ENCODE results near the gene GPR176.

The GPR176 gene

GRCh38 chr15:39793923-39794322 lies 126.1 kb downstream of the GPR176 start:
- no peak for TF ChIP-seq CTCF (IDR thresholded peaks at IDR 0.05; ENCODE audit: low read depth, low read length, missing control alignments)
- in situ Hi-C loops (cut with HindIII; ENCODE audit: low sequenced_read_pairs): loop anchor here (25.0 kb wide), 1 partner anchor 218 kb away; no protein-coding TSS in a partner anchor
- DNase-seq (ENCODE audit: low read depth): no peak
- no peak overlapping the region for H3K4me3 ChIP-seq (ENCODE audit: low read depth, low read length)

GRCh38 chr15:39792844-39793335 lies 127.2 kb downstream of the GPR176 start:
- TF ChIP-seq CTCF (IDR thresholded peaks at IDR 0.05; ENCODE audit: low read depth, low read length, missing control alignments): no peak
- no peak for DNase-seq (ENCODE audit: low read depth)
- in situ Hi-C loops (cut with HindIII; ENCODE audit: low sequenced_read_pairs): loop anchor here (25.0 kb wide), 1 partner anchor 219 kb away; no protein-coding TSS in a partner anchor
- no peak overlapping the region for H3K4me3 ChIP-seq (ENCODE audit: low read depth, low read length)

- in situ Hi-C loops (cut with HindIII; ENCODE audit: low sequenced_read_pairs): loop anchor here (25.0 kb wide), 1 partner anchor 220 kb away; no protein-coding TSS in a partner anchor
- no peak for DNase-seq (ENCODE audit: low read depth)
- H3K4me3 ChIP-seq (ENCODE audit: low read depth, low read length): no peak overlapping the region
- TF ChIP-seq CTCF (IDR thresholded peaks at IDR 0.05; ENCODE audit: low read depth, low read length, missing control alignments): no peak
These were observed 127.8 kb downstream of the GPR176 start for GRCh38 chr15:39792025-39792843.

- no peak for DNase-seq (ENCODE audit: low read depth)
- in situ Hi-C loops (cut with HindIII; ENCODE audit: low sequenced_read_pairs): loop anchor here (25.0 kb wide), 1 partner anchor 223 kb away; no protein-coding TSS in a partner anchor
- no peak for TF ChIP-seq CTCF (IDR thresholded peaks at IDR 0.05; ENCODE audit: low read depth, low read length, missing control alignments)
- H3K4me3 ChIP-seq (ENCODE audit: low read depth, low read length): no peak overlapping the region
These were observed 130.3 kb downstream of the GPR176 start for GRCh38 chr15:39789736-39790135.

GRCh38 chr15:39788800-39789565 lies 131.1 kb downstream of the GPR176 start:
- in situ Hi-C loops (cut with HindIII; ENCODE audit: low sequenced_read_pairs): loop anchor here (25.0 kb wide), 1 partner anchor 223 kb away; no protein-coding TSS in a partner anchor
- H3K4me3 ChIP-seq (ENCODE audit: low read depth, low read length): no peak overlapping the region
- DNase-seq (ENCODE audit: low read depth): no peak
- TF ChIP-seq CTCF (IDR thresholded peaks at IDR 0.05; ENCODE audit: low read depth, low read length, missing control alignments): no peak

GRCh38 chr15:39788108-39788507 lies 132.0 kb downstream of the GPR176 start:
- no peak for DNase-seq (ENCODE audit: low read depth)
- H3K4me3 ChIP-seq (ENCODE audit: low read depth, low read length): no peak overlapping the region
- in situ Hi-C loops (cut with HindIII; ENCODE audit: low sequenced_read_pairs): loop anchor here (25.0 kb wide), 1 partner anchor 224 kb away; no protein-coding TSS in a partner anchor
- TF ChIP-seq CTCF (IDR thresholded peaks at IDR 0.05; ENCODE audit: low read depth, low read length, missing control alignments): no peak

All from astrocyte of the cerebellum (primary cell).